Gastrocnemius medialis (tissue), 4 donors: ENCODE measurements around the gene KAZN. TPM values are rescaled to one million over a fixed set of nuclear protein-coding genes. Genes with fewer than 3 reads are reported as not detected.

Experiments used
- ATAC-seq, 2 donors: fragments of 150-250 bp; one replicate each; pipeline ENCODE4 v1.9.1; 2016
- DNase-seq, 2 donors: peaks; one replicate each; pipeline ENCODE4 v3.0.0-alpha.2; 2019
- H3K27ac ChIP-seq, 4 donors: fragments of 200-600 bp; sonication (generic); 1 replicate in 1 of 4; 2 replicates in 3 of 4; pipeline ENCODE4 v1.5.1; 2016 to 2018; ENCODE audit warnings: mild to moderate bottlenecking in 2 of 4, moderate library complexity in 1 of 4
- H3K27me3 ChIP-seq, 3 donors: fragments of 200-600 bp; sonication (generic) in 2 of 3; 1 replicate in 1 of 3; 2 replicates in 2 of 3; pipeline versions ENCODE4 v1.5.1 to v1.6.0; 2016 to 2019; ENCODE audit warnings: mild to moderate bottlenecking in 1 of 3, moderate library complexity in 1 of 3
- H3K36me3 ChIP-seq, 2 donors: fragments of 200-600 bp; sonication (generic) in 1 of 2; one replicate each; pipeline ENCODE4 v1.5.1; 2017 to 2018
- H3K4me1 ChIP-seq, 2 donors: fragments of 200-600 bp; sonication (generic) in 1 of 2; one replicate each; pipeline ENCODE4 v1.5.1; 2016 to 2017; ENCODE audit warnings: mild to moderate bottlenecking in 2 of 2
- H3K4me3 ChIP-seq, 4 donors: fragments of 200-600 bp; sonication (generic) in 3 of 4; 1 replicate in 1 of 4; 2 replicates in 3 of 4; pipeline ENCODE4 v1.5.1; 2016 to 2019; ENCODE audit warnings: mild to moderate bottlenecking in 2 of 4
- H3K9me3 ChIP-seq, 3 donors: fragments of 200-600 bp; sonication (generic) in 2 of 3; 1 replicate in 1 of 3; 2 replicates in 2 of 3; pipeline ENCODE4 v1.5.1; 2016 to 2019
- POLR2A ChIP-seq, 2 donors: fragments of 450-650 bp; IDR thresholded peaks; one replicate each; pipeline ENCODE4 v1.6.1; 2017; ENCODE audit warnings: antibody characterized with exemption in 2 of 2, mild to moderate bottlenecking in 2 of 2, moderate library complexity in 2 of 2
- in situ Hi-C, 4 donors: fragments of 200-750 bp; cut with MboI; loops; one replicate each; pipeline versions ENCODE4 v1.15.0 to v1.8.0; 2017; ENCODE audit warnings: low sequenced_read_pairs in 4 of 4
- intact Hi-C: fragments of 100-400 bp; cut with DNase I; formaldehyde crosslinking; loops from one replicate; pipeline ENCODE4 v1.15.1; 2023; ENCODE audit warnings: low total_unique reads
- total RNA-seq, 4 donors: library from RNA; depleted of rRNA; stranded (reverse); fragments of >200 nt; gene quantifications; one replicate each; pipeline versions ENCODE4 v1.1.0 to v1.2.3, GENCODE V29; 2016
- TF ChIP-seq, protein P1 (sequence below), 5 experiments: fragments of 450-650 bp in 3 of 5; fragments of 200-600 bp in 2 of 5; sonication (generic) in 2 of 5; IDR thresholded peaks in 4 of 5; conservative IDR thresholded peaks in 1 of 5; 1 replicate in 4 of 5; 2 replicates in 1 of 5; pipeline ENCODE4 v1.5.1; 2016 to 2019; ENCODE audit warnings: antibody characterized with exemption in 5 of 5, mild to moderate bottlenecking in 3 of 5, moderate library complexity in 3 of 5

KAZN gene
- total RNA-seq, 4 donors from 2014 or later, result 0.05 to 2.2 (median 1.00) TPM

DNA sequence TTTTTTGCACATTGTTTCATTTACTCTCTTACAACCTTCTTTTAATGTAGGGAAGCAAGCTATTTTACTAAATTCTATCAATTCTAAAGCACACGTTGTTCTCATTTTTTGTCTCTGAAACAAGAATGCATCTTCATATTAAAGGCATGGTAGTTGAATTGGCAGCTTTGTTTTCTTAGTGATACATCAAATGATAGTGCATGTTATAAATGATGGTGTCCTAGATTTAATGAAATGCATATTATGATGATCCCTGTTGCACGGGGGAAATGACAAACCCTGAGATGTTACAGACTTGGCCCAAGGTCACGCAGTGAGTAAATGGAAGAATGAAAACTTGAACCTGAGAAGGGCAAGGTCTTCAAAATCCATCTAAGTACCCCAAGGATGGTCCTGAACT is 213.1 kb downstream of the KAZN start:
- in situ Hi-C loops, result no loop called here
- intact Hi-C loops, result no loop called here
- Histone ChIP-seq H3K4me3 (no peak overlapping the region), H3K36me3 (no peaks in the 10 kb centered on the region), H3K4me1 (no peaks in the 10 kb centered on the region), H3K9me3 (peaks cover 0 to 4% (median 0%) of the 10 kb centered on the region in 3 donors), H3K27me3 (no peaks in the 10 kb centered on the region), H3K27ac (no peak overlapping the region)
- ATAC-seq (no peak), DNase-seq (no peak)
- TF ChIP-seq POLR2A (IDR thresholded peaks at IDR 0.05), result no peak
- TF ChIP-seq, protein P1, sequence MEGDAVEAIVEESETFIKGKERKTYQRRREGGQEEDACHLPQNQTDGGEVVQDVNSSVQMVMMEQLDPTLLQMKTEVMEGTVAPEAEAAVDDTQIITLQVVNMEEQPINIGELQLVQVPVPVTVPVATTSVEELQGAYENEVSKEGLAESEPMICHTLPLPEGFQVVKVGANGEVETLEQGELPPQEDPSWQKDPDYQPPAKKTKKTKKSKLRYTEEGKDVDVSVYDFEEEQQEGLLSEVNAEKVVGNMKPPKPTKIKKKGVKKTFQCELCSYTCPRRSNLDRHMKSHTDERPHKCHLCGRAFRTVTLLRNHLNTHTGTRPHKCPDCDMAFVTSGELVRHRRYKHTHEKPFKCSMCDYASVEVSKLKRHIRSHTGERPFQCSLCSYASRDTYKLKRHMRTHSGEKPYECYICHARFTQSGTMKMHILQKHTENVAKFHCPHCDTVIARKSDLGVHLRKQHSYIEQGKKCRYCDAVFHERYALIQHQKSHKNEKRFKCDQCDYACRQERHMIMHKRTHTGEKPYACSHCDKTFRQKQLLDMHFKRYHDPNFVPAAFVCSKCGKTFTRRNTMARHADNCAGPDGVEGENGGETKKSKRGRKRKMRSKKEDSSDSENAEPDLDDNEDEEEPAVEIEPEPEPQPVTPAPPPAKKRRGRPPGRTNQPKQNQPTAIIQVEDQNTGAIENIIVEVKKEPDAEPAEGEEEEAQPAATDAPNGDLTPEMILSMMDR (IDR thresholded peaks at IDR 0.05 in 4 of 5, conservative IDR thresholded peaks at IDR 0.05 in 1 of 5), result no peak

DNA sequence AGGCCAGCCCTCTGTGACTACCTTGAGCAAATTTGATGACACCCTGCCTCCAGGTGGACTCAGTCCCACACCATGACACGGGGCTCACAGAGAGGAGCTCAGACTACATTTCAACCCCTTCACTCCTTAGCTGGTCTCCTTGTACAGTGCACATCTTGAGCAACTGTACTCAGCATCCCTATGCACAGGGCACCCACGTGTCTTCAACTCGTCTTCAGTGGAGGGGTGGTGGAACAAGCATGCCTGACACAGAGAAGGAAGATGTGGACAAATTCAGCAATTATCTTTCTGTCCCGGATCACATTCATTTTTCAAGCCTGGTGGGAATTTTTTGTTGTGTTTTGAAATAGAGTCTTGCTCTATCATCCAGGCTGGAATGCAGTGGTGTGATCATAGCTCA is 213.7 kb downstream of the KAZN start:
- H3K4me1 ChIP-seq, result no peaks in the 10 kb centered on the region
- H3K9me3 ChIP-seq, result no peaks in the 10 kb centered on the region
- no peak for DNase-seq
- no peak overlapping the region for H3K27ac ChIP-seq
- no peaks in the 10 kb centered on the region for H3K27me3 ChIP-seq
- H3K4me3 ChIP-seq, result no peak overlapping the region
- in situ Hi-C loops, result no loop called here
- intact Hi-C loops, result no loop called here
- TF ChIP-seq POLR2A (IDR thresholded peaks at IDR 0.05), result no peak
- TF ChIP-seq, protein P1 (IDR thresholded peaks at IDR 0.05 in 4 of 5, conservative IDR thresholded peaks at IDR 0.05 in 1 of 5), result no peak
- no peaks in the 10 kb centered on the region for H3K36me3 ChIP-seq
- no peak for ATAC-seq

DNA sequence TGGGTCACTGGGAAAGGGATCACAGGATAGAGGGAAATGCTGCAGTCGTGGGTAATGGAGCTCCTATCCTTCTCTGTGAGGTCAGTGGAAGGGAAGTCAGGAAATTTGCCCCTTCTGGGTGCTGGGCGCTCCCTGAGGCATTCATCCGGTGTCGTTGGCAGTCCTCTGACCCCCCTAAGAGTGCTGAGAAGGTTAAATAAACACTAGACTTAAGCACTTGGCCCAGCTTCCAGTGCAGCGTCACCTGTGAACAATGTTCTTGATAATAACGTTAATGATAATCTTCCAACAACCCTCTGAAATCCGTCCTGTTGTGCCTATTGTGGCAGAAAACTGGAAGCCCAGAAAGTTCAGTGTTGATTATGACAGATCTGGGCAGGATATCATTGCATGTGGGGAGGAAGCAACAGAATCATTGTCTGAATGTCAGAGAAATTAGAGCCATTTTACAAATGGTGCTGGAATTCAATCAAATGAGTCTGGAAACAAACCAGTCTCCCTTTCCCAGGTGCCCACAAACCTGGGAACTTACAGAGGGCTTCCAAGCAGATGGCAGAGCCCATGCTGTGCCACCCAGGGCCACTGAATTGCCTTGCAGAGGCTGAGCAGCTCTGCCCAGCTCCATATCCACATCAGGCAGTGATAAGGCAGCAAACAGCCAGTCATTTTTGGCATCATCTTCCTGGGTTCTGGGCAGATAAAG is 216.8 kb downstream of the KAZN start:
- TF ChIP-seq, protein P1 (IDR thresholded peaks at IDR 0.05 in 4 of 5, conservative IDR thresholded peaks at IDR 0.05 in 1 of 5), result no peak
- no peak for TF ChIP-seq POLR2A (IDR thresholded peaks at IDR 0.05)
- no peak overlapping the region for H3K27ac ChIP-seq
- H3K36me3 ChIP-seq, result no peaks in the 10 kb centered on the region
- intact Hi-C loops (no loop called here), in situ Hi-C loops (no loop called here)
- no peak for ATAC-seq
- no peak for DNase-seq
- H3K4me1 ChIP-seq, result no peaks in the 10 kb centered on the region
- no peak overlapping the region for H3K4me3 ChIP-seq
- no peaks in the 10 kb centered on the region for H3K27me3 ChIP-seq
- H3K9me3 ChIP-seq, result no peaks in the 10 kb centered on the region

DNA sequence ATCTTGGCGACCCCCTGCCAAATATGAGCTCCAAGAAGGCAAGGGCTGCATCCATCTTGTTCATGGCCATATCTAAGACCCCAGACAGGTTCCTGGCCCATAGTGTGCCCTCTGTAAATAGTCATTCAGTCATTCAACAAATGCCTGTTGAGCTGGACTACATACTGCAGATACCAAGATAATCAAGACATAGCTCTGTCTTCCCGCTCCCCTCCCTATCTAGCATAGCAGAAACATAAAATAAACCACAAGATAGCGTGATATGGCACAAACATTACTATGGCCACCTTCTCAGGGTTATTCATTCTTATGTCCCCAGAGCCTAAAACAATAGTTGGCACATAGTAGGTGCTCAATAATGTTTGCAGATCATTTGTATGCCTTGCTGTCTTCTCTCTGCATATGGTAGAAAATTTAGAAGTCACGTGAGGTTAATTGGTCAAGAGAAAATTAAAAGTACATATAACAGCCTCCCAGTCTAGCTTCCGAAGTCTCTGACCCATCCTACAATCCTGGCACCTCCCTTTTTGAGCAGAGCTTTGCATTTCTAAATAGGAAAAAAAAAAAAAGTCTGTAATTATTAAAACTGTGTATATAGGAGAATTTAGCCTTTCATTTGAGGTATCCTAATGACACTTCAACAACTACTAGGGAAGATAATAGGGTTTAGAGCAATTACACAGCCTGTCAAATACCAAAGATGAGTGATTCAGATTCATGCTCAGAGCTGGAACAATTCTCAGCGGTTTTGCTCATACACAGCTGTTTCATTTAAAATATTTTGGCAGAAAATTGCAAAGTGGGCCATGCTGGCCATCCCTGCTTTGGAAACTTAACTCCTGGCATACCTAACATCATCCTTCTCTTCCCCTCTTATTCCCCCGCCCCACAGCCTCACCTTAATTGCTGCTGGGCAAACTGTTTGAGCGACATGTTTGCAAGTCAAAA is 219.0 kb downstream of the KAZN start:
- in situ Hi-C loops, result no loop called here
- ATAC-seq, result no peak

More for the DNA sequence above, 219.0 kb downstream of the KAZN start:
- no peak for DNase-seq
- Histone ChIP-seq H3K36me3 (no peaks in the 10 kb centered on the region), H3K27me3 (no peaks in the 10 kb centered on the region), H3K4me3 (no peak overlapping the region), H3K4me1 (no peaks in the 10 kb centered on the region), H3K27ac (no peak overlapping the region), H3K9me3 (no peaks in the 10 kb centered on the region)
- TF ChIP-seq, protein P1 (IDR thresholded peaks at IDR 0.05 in 4 of 5, conservative IDR thresholded peaks at IDR 0.05 in 1 of 5), result no peak
- no peak for TF ChIP-seq POLR2A (IDR thresholded peaks at IDR 0.05)
- intact Hi-C loops, result no loop called here
